Measurements from ENCODE around the gene CCDC196. TPM values are rescaled to one million over a fixed set of nuclear protein-coding genes. Genes with fewer than 3 reads are reported as not detected.

Gene CCDC196
- total RNA-seq, 1 experiment from 2014 or later = not detected

- TF ChIP-seq, protein P1, sequence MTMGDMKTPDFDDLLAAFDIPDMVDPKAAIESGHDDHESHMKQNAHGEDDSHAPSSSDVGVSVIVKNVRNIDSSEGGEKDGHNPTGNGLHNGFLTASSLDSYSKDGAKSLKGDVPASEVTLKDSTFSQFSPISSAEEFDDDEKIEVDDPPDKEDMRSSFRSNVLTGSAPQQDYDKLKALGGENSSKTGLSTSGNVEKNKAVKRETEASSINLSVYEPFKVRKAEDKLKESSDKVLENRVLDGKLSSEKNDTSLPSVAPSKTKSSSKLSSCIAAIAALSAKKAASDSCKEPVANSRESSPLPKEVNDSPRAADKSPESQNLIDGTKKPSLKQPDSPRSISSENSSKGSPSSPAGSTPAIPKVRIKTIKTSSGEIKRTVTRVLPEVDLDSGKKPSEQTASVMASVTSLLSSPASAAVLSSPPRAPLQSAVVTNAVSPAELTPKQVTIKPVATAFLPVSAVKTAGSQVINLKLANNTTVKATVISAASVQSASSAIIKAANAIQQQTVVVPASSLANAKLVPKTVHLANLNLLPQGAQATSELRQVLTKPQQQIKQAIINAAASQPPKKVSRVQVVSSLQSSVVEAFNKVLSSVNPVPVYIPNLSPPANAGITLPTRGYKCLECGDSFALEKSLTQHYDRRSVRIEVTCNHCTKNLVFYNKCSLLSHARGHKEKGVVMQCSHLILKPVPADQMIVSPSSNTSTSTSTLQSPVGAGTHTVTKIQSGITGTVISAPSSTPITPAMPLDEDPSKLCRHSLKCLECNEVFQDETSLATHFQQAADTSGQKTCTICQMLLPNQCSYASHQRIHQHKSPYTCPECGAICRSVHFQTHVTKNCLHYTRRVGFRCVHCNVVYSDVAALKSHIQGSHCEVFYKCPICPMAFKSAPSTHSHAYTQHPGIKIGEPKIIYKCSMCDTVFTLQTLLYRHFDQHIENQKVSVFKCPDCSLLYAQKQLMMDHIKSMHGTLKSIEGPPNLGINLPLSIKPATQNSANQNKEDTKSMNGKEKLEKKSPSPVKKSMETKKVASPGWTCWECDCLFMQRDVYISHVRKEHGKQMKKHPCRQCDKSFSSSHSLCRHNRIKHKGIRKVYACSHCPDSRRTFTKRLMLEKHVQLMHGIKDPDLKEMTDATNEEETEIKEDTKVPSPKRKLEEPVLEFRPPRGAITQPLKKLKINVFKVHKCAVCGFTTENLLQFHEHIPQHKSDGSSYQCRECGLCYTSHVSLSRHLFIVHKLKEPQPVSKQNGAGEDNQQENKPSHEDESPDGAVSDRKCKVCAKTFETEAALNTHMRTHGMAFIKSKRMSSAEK (CRISPR knock-in tag; IDR thresholded peaks at IDR 0.05; ENCODE audit: borderline replicate concordance) = no peak
- TF ChIP-seq OVOL2 (CRISPR knock-in tag; IDR thresholded peaks at IDR 0.05; ENCODE audit: borderline replicate concordance) = no peak
- TF ChIP-seq, protein P2, sequence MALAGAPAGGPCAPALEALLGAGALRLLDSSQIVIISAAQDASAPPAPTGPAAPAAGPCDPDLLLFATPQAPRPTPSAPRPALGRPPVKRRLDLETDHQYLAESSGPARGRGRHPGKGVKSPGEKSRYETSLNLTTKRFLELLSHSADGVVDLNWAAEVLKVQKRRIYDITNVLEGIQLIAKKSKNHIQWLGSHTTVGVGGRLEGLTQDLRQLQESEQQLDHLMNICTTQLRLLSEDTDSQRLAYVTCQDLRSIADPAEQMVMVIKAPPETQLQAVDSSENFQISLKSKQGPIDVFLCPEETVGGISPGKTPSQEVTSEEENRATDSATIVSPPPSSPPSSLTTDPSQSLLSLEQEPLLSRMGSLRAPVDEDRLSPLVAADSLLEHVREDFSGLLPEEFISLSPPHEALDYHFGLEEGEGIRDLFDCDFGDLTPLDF (CRISPR knock-in tag; IDR thresholded peaks at IDR 0.05) = no peak
- TF ChIP-seq NR2C2 (CRISPR knock-in tag; IDR thresholded peaks at IDR 0.05) = no peak
- TF ChIP-seq ESRRA (CRISPR knock-in tag; IDR thresholded peaks at IDR 0.05; ENCODE audit: borderline replicate concordance) = no peak
- TF ChIP-seq ZNF138 (CRISPR knock-in tag; conservative IDR thresholded peaks at IDR 0.05) = no peak
Observed at GRCh38 chr14:66496911-66497310, 10.7 kb downstream of the CCDC196 start (continued).

DNA sequence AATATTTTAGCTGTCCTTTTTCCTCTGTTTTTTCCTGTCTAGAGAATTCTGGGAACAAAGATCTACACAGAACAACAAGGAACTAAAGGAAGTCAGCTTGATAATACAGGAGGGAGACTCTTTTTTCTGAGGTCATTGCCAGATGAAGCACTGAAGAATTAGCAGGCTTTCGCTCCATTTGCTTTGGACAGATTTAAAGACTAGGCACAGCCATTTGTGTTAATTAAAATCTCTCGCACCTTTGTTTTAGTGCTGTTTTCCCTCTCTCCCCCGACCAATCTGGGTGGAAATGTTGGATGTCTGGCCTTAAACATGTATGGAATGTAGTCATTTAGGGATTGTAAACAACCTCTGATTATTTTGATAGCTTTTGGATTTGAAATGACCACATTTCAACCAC lies 12.1 kb downstream of the CCDC196 start:
- POLR2A ChIA-PET = interaction anchor here (1.3 kb wide), 1 partner anchor 8 kb away, joined by 4 read pairs; no protein-coding TSS in a partner anchor

DNA sequence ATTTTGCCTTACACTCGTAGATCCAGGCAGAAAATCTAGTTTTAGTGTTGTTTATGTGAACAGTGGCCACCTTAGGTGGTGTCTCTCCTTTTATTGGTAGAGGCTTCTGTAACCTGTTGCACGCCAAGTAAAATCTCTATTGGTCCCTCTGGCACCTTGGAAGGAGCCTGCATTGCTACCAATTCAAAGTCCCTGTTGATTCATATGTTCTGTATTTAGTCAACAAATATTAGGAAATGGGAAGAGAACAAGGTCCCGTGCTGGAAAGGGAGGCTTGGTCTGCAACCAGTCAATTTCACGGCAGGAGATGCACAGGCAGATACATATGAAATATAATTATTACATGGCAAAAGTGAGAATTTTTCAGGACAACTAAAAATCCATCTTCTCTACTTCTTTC lies 15.4 kb downstream of the CCDC196 start:
- Mint-ChIP-seq H3K4me3 (no peak overlapping the region), H3K36me3 (no peaks in the 10 kb centered on the region), H3K9me3 (0 out of 2 replicates have a peak, but pooled peaks cover 3% of the 10 kb centered on the region), H3K27ac (no peak overlapping the region), H3K4me1 (no peaks in the 10 kb centered on the region; the same call in 1 of the 2 replicates), H3K27me3 (ENCODE audit: low read depth) (no peaks in the 10 kb centered on the region)
- ChIA-PET CTCF (no interaction called here), POLR2A (no interaction called here)
- ATAC-seq (no peak), DNase-seq (ENCODE audit: low spot score) (no peak)
- TF ChIP-seq JAZF1 (CRISPR knock-in tag; IDR thresholded peaks at IDR 0.05) = no peak
- no peak for TF ChIP-seq GTF2I (CRISPR knock-in tag; conservative IDR thresholded peaks at IDR 0.05)
- TF ChIP-seq ZNF423 (CRISPR knock-in tag; IDR thresholded peaks at IDR 0.05) = no peak
- TF ChIP-seq RELA (CRISPR knock-in tag; IDR thresholded peaks at IDR 0.05; ENCODE audit: borderline replicate concordance) = no peak
- no peak for TF ChIP-seq ZBTB43 (CRISPR knock-in tag; IDR thresholded peaks at IDR 0.05)
- TF ChIP-seq ZMAT4 (CRISPR knock-in tag; IDR thresholded peaks at IDR 0.05) = no peak
- TF ChIP-seq, protein P3, sequence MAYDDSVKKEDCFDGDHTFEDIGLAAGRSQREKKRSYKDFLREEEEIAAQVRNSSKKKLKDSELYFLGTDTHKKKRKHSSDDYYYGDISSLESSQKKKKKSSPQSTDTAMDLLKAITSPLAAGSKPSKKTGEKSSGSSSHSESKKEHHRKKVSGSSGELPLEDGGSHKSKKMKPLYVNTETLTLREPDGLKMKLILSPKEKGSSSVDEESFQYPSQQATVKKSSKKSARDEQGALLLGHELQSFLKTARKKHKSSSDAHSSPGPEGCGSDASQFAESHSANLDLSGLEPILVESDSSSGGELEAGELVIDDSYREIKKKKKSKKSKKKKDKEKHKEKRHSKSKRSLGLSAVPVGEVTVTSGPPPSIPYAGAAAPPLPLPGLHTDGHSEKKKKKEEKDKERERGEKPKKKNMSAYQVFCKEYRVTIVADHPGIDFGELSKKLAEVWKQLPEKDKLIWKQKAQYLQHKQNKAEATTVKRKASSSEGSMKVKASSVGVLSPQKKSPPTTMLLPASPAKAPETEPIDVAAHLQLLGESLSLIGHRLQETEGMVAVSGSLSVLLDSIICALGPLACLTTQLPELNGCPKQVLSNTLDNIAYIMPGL (CRISPR knock-in tag; IDR thresholded peaks at IDR 0.05) = no peak
- TF ChIP-seq ZNF121 (CRISPR knock-in tag; IDR thresholded peaks at IDR 0.05) = no peak
- TF ChIP-seq, protein P4, sequence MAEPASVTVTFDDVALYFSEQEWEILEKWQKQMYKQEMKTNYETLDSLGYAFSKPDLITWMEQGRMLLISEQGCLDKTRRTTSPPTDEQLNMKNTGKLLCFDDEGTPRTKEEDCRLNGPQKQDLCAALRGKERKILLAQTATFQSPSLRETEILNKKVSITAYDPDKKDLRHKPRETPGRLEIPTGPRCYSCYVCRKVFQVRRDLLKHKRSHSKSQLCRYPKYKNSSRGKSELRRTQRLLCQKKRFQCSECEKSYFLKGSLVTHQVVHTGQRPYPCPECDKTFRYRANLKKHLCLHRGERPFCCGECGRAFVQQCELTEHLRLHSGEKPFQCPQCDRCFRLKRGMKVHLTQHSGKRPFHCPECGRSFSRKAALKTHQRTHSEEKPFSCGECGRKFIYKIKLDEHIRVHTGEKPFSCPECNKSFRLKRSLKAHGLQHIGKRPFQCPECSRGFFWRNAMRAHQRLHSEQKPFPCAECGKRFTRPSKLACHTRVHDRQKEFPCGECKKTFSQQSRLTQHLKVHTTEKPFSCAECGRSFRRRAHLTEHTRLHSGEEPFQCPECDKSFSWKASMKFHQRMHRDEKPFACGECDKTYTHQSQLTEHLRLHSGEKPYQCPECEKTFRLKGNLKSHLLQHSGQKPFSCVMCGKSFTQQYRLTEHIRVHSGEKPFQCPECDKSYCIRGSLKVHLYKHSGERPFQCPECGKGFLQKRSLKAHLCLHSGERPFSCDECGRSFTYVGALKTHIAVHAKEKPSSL (CRISPR knock-in tag; conservative IDR thresholded peaks at IDR 0.05) = no peak
- no peak for TF ChIP-seq CREB1 (CRISPR knock-in tag; IDR thresholded peaks at IDR 0.05)
- no peak for TF ChIP-seq TEAD4 (CRISPR knock-in tag; IDR thresholded peaks at IDR 0.05)
- TF ChIP-seq ZNF263 (CRISPR knock-in tag; IDR thresholded peaks at IDR 0.05; ENCODE audit: low read depth) = no peak
- no peak for TF ChIP-seq ZNF416 (CRISPR knock-in tag; IDR thresholded peaks at IDR 0.05)
- TF ChIP-seq PRRX2 (CRISPR knock-in tag; IDR thresholded peaks at IDR 0.05) = no peak

More for the DNA sequence above, 12.1 kb downstream of the CCDC196 start:
- TF ChIP-seq, protein P3 (CRISPR knock-in tag; IDR thresholded peaks at IDR 0.05) = no peak
- Mint-ChIP-seq H3K4me3 (no peak overlapping the region), H3K4me1 (peaks cover 6% of the 10 kb centered on the region; the same call in 1 of the 2 replicates), H3K27ac (no peak overlapping the region), H3K9me3 (0 out of 2 replicates have a peak, but pooled peaks cover 3% of the 10 kb centered on the region), H3K27me3 (ENCODE audit: low read depth) (no peaks in the 10 kb centered on the region), H3K36me3 (no peaks in the 10 kb centered on the region)
- CTCF ChIA-PET = interaction anchor here (0.8 to 1.5 kb wide), 2 partner anchors 10 to 139 kb away, joined by 4 to 5 read pairs; partner anchors contain the start of gene GPHN
- ATAC-seq = no peak
- no peak for DNase-seq (ENCODE audit: low spot score)

All from WTC11 (cell line).